Naive B cell (primary cell): ENCODE measurements around the gene STX10. TPM values are rescaled to one million over a fixed set of nuclear protein-coding genes. Genes with fewer than 3 reads are reported as not detected.

ENCODE experiments used
- ATAC-seq, 2 donors: fragments of 150-1000 bp; cut with Tn5 transposase; 2 replicates each; pipeline ENCODE4 v1.10.0; 2021; ENCODE audit warnings: low read depth in 2 of 2, mild to moderate bottlenecking in 2 of 2, moderate library complexity in 2 of 2
- DNase-seq: peaks from one replicate; pipeline ENCODE4 v3.0.0; 2022
- H3K27ac Mint-ChIP-seq, 6 donors: one replicate each; pipeline ENCODE4 v1.8.0; 2020 to 2022; ENCODE audit warnings: mild to moderate bottlenecking in 6 of 6, mixed read lengths in 6 of 6, moderate library complexity in 5 of 6, inconsistent platforms in 2 of 6
- H3K27me3 Mint-ChIP-seq, 3 donors: one replicate each; pipeline ENCODE4 v1.8.0; 2021 to 2022; ENCODE audit warnings: mixed read lengths in 3 of 3, mild to moderate bottlenecking in 1 of 3
- H3K36me3 Mint-ChIP-seq, 2 donors: one replicate each; pipeline ENCODE4 v1.8.0; 2020 to 2022; ENCODE audit warnings: mixed read lengths in 2 of 2, inconsistent platforms in 1 of 2, mild to moderate bottlenecking in 1 of 2
- H3K4me1 Mint-ChIP-seq, 3 donors: one replicate each; pipeline ENCODE4 v1.8.0; 2020 to 2022; ENCODE audit warnings: mixed read lengths in 3 of 3, inconsistent platforms in 1 of 3, mild to moderate bottlenecking in 1 of 3, moderate library complexity in 1 of 3
- H3K4me3 Mint-ChIP-seq, 8 donors: one replicate each; pipeline ENCODE4 v1.8.0; 2020 to 2022; ENCODE audit warnings: mild to moderate bottlenecking in 8 of 8, mixed read lengths in 8 of 8, moderate library complexity in 8 of 8, inconsistent platforms in 2 of 8
- H3K9me3 Mint-ChIP-seq, 7 donors: one replicate each; pipeline ENCODE4 v1.8.0; 2020 to 2022; ENCODE audit warnings: mixed read lengths in 7 of 7, mild to moderate bottlenecking in 5 of 7, inconsistent platforms in 2 of 7, moderate library complexity in 1 of 7
- polyA plus RNA-seq, 6 donors: library from polyadenylated mRNA; unstranded; fragments of 300-500 nt; fragmentation: Illumina TruSeq; gene quantifications; one replicate each; pipeline ENCODE4 v1.2.3, GENCODE V29; 2021; ENCODE audit warnings: low read depth in 6 of 6

The STX10 gene
- polyA plus RNA-seq, 6 donors from 2014 or later: 48.2 to 84.3 (median 60.0) TPM

- peak; percentile 90 for DNase-seq
- H3K4me1 Mint-ChIP-seq: peaks cover 38 to 73% (median 56%) of the 10 kb centered on the region in 3 donors
- no peaks in the 10 kb centered on the region for H3K36me3 Mint-ChIP-seq
Measured at GRCh38 chr19:13117772-13118423, 32.3 kb downstream of the STX10 start, which contains the start of gene NACC1. TSS of gene NACC1 (plus strand) at chr19:13118264. CDS start at chr19:13135208, 16,944 bp downstream.

GRCh38 chr19:13117176-13117771 lies 32.9 kb downstream of the STX10 start:
- Mint-ChIP-seq H3K4me3 (peak overlapping the region; percentile 88 to 99 (median 94)), H3K27ac (peak overlapping the region; percentile 30 to 97 (median 82)), H3K9me3 (no peaks in the 10 kb centered on the region), H3K4me1 (peaks cover 36 to 70% (median 50%) of the 10 kb centered on the region in 3 donors), H3K36me3 (no peaks in the 10 kb centered on the region), H3K27me3 (no peaks in the 10 kb centered on the region)
- ATAC-seq (peak; percentile 3 to 16), DNase-seq (no peak)

More at GRCh38 chr19:13117772-13118423, 32.3 kb downstream of the STX10 start, which contains the start of gene NACC1:
- Mint-ChIP-seq H3K4me3 (peak within 1 kb of the TSS; percentile 88 to 99 (median 94)), H3K27me3 (no peaks in the 10 kb centered on the region), H3K9me3 (no peaks in the 10 kb centered on the region), H3K27ac (peak within 1 kb of the TSS; percentile 30 to 97 (median 88))
- ATAC-seq: peak; percentile 86 to 87

DNA sequence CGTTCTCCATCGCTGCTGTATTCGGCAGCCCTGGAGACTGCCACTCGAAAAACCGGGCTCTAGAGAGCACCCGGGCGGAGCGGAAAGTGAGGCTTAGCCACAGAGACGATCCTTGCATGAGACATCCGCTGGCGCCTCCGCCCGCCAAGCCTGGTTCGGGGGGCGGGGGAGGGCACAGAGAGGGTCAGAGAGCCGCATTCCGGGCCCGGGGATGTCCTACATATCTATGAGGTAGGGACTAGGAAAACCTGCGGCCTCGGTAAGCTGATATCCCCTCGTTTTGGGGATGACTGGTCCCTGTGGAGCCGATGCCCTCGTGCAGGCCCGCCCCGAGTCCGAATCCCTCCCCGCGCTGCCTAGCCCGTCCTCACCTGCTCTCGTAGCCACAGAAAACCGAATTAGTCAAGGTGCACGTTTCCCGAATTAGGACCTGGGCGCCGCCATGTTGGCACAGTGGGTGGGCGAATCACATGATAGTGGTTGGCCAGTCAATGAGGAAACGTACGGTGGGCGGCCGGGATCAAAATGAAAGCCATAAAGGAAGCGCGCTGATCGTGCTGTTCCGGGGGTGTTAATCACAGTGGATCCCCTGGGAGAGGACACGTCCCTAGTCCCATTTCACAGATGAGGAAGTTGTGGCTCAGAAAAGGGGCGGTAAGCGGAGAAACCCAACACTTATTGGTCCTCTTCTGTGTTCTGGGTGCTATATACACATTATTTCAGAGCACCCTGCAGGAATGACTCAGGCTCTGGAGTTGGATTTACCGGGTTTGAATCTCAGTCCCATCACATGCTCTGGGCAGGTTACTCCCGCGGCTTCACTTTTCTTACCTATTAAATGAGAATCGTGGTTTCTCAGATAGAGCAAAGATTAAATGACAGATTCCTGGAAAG lies 33.6 kb downstream of the STX10 start, which contains the start of gene TRMT1:
TRMT1 (minus strand) TSS at position 459 of the 894 bp plus-strand sequence; CDS start at position 118, 341 bp downstream.
- peaks cover 30 to 62% (median 43%) of the 10 kb centered on the region in 3 donors for H3K4me1 Mint-ChIP-seq
- peak; percentile 89 for DNase-seq
- peak within 1 kb of the TSS; percentile 88 to 99 (median 94) for H3K4me3 Mint-ChIP-seq
- H3K27ac Mint-ChIP-seq: peak within 1 kb of the TSS; percentile 62 to 97 (median 86)
- no peaks in the 10 kb centered on the region for H3K27me3 Mint-ChIP-seq
- peak; percentile 63 to 65 for ATAC-seq
- H3K9me3 Mint-ChIP-seq: no peaks in the 10 kb centered on the region
- H3K36me3 Mint-ChIP-seq: no peaks in the 10 kb centered on the region

DNA sequence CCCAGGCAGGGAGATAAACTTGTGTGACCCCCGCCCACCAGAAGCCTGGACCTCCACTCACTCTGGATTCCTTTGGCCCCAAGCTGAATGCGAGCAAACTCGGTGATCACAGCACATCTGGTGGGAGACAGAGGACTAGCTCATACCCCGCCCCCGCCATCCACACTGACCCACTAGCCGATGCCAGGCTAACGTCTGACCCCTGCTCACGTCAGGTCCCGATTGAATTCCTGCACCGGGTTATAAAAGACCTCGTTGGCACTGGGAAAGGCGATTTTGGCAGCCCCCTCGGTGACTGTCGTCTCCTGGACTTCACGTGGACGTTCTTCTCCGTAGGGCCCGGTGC lies 34.3 kb downstream of the STX10 start:
- Mint-ChIP-seq H3K27me3 (no peaks in the 10 kb centered on the region), H3K27ac (peak overlapping the region in 4 of 6 donors; percentile 30 to 97 (median 64)), H3K9me3 (no peaks in the 10 kb centered on the region), H3K4me1 (peaks cover 27 to 56% (median 38%) of the 10 kb centered on the region in 3 donors), H3K4me3 (peak overlapping the region; percentile 88 to 99 (median 94)), H3K36me3 (no peaks in the 10 kb centered on the region)
- no peak for DNase-seq
- ATAC-seq: no peak

DNA sequence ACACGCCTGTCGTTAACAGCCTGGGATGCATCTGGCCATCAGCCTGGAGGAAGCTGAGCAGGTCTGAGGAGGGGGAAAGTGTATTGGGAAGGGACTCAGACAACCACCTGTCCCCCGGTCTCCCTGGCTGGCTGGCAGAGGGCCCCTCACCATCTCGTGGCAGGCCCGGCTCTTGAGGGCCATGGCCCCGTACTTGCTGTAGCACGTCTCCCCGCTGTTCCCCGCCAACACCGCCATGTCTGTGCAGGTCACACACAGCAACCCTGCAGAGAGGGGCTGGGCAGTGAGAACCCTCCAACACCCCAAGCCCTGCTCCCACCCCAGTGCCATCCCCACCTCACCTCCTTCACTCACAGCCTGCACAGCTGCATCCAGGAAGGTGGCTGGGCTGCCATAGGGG lies 37.6 kb downstream of the STX10 start:
- Mint-ChIP-seq H3K9me3 (no peaks in the 10 kb centered on the region), H3K4me3 (no peak overlapping the region), H3K4me1 (peaks cover 11 to 39% (median 18%) of the 10 kb centered on the region in 3 donors)

GRCh38 chr19:13110099-13110610 lies 40.0 kb downstream of the STX10 start:
- DNase-seq (no peak), ATAC-seq (no peak)
- H3K27me3 Mint-ChIP-seq: no peaks in the 10 kb centered on the region
- no peaks in the 10 kb centered on the region for H3K9me3 Mint-ChIP-seq
- no peaks in the 10 kb centered on the region for H3K36me3 Mint-ChIP-seq
- no peak overlapping the region for H3K27ac Mint-ChIP-seq
- peak overlapping the region in 1 of 8 donors; percentile 52 for H3K4me3 Mint-ChIP-seq
- H3K4me1 Mint-ChIP-seq: peaks cover 0 to 31% (median 9%) of the 10 kb centered on the region in 3 donors

More for the DNA sequence above, 37.6 kb downstream of the STX10 start:
- ATAC-seq: no peak
- no peaks in the 10 kb centered on the region for H3K27me3 Mint-ChIP-seq
- peak overlapping the region in 2 of 6 donors; percentile 24 to 60 for H3K27ac Mint-ChIP-seq
- H3K36me3 Mint-ChIP-seq: no peaks in the 10 kb centered on the region
- no peak for DNase-seq

DNA sequence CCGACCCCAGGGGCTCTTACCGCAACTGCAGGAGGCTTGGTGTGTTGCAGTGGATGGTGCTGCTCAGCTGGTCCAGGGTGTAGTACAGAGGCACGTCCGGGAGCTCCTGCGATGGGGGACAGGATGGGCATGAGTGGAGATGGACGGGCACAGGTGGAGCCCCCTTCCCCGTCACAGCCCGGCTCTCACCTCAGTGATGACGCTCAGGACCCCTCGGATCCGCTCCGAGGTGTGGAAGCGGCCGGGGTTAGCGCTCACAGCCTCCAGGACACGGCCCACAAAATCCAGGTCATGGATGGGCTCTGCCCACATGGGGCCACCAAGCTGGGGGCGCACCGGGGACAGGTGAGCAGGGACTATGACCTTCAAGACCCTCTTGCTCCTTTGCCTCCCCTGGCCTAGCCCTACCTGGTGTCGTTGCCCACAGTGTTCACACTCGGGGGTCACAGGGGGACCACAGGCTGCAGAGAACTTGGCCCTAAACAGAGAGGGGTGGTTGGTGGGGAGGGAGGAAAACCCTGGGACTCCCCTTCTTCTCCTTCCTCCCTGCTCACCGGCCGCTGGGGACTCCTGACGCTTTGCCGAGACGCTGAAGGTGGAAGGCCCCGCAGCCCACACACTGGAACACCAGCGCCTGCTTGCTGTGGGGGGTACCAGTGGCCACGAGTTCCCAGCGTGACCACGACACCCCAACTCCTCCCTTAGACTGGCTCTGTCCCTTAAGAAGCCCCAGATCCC lies 40.6 kb downstream of the STX10 start:
- H3K27me3 Mint-ChIP-seq: no peaks in the 10 kb centered on the region
- H3K9me3 Mint-ChIP-seq: no peaks in the 10 kb centered on the region
- ATAC-seq: no peak
- H3K4me3 Mint-ChIP-seq: no peak overlapping the region
- no peak overlapping the region for H3K27ac Mint-ChIP-seq
- peaks cover 3 to 31% (median 14%) of the 10 kb centered on the region in 3 donors for H3K4me1 Mint-ChIP-seq
- no peak for DNase-seq
- H3K36me3 Mint-ChIP-seq: no peaks in the 10 kb centered on the region

DNA sequence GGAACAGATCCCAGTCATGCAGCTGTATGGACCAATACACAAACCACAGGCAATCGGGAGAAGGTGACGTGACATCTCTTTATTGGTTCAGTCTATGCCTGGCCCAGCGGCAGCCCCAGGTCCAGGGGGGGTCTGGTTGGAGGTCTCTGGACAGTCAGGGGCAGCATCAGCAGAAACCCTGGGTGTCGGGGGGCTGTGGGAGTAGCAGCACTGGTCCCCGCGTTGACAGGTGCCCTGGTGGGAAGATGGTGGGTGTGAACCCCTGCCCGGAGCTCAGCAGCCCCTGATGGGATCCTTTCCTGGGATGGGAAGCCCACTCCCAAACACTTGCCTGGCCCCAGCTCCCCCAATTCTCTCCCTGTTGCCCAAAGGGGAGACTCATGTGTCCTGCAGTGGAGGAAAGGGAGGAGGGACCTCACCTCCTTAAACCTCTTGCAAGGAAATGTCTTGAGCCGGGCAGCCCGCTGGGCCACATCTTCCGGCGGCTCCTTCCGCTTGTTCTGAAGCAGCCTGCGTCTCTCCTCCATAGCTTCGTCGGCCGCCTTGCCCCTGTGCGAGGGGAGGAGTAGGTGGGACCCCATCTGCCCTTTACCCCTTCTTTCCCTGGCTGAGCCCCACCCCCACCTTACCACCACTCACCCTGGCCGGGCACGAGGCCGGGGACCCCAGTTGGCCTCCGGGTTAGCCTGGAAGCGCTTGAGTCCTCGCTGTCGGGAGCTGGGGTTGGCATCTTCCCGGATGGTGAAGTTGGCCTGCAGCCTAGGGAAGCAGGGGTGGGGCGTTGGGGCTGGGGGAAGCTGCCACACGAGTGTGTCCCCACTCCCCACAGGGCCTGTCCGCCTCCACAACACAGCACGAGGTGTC lies 45.1 kb downstream of the STX10 start:
- DNase-seq: no peak
- Mint-ChIP-seq H3K4me3 (peak overlapping the region; percentile 89 to 99 (median 97)), H3K27me3 (no peaks in the 10 kb centered on the region), H3K27ac (peak overlapping the region; percentile 91 to 100 (median 100)), H3K9me3 (no peaks in the 10 kb centered on the region), H3K4me1 (peaks cover 24 to 48% (median 36%) of the 10 kb centered on the region in 3 donors), H3K36me3 (peaks cover 3 to 4% of the 10 kb centered on the region in 2 donors)
- ATAC-seq: peak; percentile 1 to 2

DNA sequence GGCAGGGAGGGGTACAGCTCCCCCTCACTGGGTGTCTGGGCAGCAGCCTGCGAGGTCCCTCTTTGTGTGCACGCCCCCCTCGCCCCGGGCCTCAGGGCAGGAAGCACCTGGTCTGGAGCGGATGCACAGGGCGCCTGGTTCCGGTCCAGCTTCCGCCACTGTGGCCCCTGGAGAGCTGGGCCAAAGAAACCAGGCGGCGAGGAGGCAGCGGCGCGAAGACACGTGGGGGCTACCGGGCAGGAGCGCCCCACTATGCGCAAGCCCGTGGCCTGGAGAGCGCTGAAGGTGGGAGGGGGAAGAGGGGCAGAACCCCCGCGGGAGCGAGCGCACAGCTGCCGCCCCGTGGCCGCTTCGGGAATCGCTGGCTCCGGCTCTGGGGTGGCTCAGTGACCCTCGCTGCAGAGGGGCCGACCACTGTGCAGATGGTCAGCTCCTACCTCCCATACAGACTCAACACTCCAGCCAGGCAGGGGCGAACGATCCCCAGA lies 45.8 kb downstream of the STX10 start:
- ATAC-seq (peak; percentile 69 to 71), DNase-seq (peak; percentile 99)
- peak overlapping the region; percentile 91 to 100 (median 100) for H3K27ac Mint-ChIP-seq
- no peaks in the 10 kb centered on the region for H3K27me3 Mint-ChIP-seq
- H3K36me3 Mint-ChIP-seq: peaks cover 6 to 9% of the 10 kb centered on the region in 2 donors
- H3K9me3 Mint-ChIP-seq: no peaks in the 10 kb centered on the region
- peak overlapping the region; percentile 89 to 99 (median 97) for H3K4me3 Mint-ChIP-seq
- peaks cover 28 to 51% (median 42%) of the 10 kb centered on the region in 3 donors for H3K4me1 Mint-ChIP-seq

DNA sequence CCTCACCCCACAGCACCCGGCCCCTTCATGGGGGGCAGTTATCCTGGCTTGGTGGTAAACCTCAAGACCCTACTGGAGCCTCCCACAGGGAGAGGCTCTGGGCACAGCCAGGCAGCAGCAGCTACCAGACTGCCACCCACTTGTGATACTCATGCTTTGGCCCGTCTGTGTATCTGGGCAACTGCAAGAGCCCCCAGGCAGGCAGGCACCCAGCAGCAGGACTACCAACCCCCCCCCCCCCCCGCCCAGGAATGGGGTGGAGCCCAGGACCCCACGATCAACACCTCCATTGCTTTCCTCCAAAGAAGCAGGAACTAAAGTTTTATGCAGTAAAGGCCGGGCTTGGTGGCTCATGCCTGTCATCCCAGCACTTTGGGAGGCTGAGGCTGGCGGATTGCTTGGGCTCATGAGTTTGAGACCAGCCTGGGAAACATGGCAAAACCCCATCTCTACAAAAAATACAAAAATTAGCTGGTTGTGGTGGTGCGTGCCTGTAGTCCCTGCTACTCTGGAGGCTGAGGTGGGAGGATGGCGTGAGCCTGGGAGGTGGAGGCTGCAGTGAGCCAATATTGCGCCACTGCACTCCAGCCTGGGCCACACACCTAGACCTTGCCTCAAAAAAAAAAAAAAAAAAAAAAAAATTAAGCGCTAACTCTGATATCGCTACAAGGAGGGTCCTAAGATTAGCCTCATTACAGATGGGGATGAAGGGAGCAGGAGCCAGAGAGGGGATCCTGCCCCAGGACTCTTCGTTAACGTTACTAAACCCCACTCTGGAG lies 46.4 kb downstream of the STX10 start:
- Mint-ChIP-seq H3K27ac (peak overlapping the region; percentile 91 to 100 (median 100)), H3K27me3 (no peaks in the 10 kb centered on the region), H3K4me3 (peak overlapping the region; percentile 89 to 99 (median 97)), H3K36me3 (peaks cover 6 to 9% of the 10 kb centered on the region in 2 donors), H3K9me3 (no peaks in the 10 kb centered on the region), H3K4me1 (peaks cover 32 to 51% (median 49%) of the 10 kb centered on the region in 3 donors)
- DNase-seq: no peak
- peak; percentile 2 to 5 for ATAC-seq
